ENCODE data around the gene KLHL13. TPM values are rescaled to one million over a fixed set of nuclear protein-coding genes. Genes with fewer than 3 reads are reported as not detected.

Gene KLHL13
- polyA plus RNA-seq, 1 experiment = 10.7 TPM

DNA sequence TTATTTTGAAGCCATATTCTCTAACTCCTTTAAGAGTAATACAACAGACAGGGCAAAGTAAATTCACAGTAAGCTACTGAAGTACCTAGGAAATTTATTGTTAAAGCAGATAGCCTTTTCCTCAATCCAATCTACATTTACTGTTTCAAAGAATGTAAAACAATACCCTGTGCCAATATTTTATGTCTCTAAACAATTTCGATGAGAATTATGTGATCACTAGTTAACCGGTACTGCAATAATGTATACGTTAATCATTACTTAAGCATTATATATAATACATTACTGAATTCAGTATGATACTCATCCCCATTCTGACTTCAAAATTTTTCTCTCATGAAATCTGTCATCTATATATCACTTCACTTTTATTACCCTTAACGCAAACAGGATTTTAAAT lies 28.5 kb downstream of the KLHL13 start:
- ChIA-PET POLR2A (no interaction called here), CTCF (no interaction called here)
- no peaks in the 10 kb centered on the region for H3K9me3 ChIP-seq (ENCODE audit: control insufficient read depth, insufficient read depth, low read length)
- no peak overlapping the region for H3K4me3 ChIP-seq (ENCODE audit: low read depth, low read length)
- no peaks in the 10 kb centered on the region for H3K27me3 ChIP-seq (ENCODE audit: control insufficient read depth, insufficient read depth, low read length)
- no peak for DNase-seq (ENCODE audit: low read depth, low spot score)
- TF ChIP-seq, protein P1, sequence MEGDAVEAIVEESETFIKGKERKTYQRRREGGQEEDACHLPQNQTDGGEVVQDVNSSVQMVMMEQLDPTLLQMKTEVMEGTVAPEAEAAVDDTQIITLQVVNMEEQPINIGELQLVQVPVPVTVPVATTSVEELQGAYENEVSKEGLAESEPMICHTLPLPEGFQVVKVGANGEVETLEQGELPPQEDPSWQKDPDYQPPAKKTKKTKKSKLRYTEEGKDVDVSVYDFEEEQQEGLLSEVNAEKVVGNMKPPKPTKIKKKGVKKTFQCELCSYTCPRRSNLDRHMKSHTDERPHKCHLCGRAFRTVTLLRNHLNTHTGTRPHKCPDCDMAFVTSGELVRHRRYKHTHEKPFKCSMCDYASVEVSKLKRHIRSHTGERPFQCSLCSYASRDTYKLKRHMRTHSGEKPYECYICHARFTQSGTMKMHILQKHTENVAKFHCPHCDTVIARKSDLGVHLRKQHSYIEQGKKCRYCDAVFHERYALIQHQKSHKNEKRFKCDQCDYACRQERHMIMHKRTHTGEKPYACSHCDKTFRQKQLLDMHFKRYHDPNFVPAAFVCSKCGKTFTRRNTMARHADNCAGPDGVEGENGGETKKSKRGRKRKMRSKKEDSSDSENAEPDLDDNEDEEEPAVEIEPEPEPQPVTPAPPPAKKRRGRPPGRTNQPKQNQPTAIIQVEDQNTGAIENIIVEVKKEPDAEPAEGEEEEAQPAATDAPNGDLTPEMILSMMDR (IDR thresholded peaks at IDR 0.05; ENCODE audit: low read depth, low read length) = no peak
- H3K27ac ChIP-seq (ENCODE audit: low read depth, low read length) = no peak overlapping the region

DNA sequence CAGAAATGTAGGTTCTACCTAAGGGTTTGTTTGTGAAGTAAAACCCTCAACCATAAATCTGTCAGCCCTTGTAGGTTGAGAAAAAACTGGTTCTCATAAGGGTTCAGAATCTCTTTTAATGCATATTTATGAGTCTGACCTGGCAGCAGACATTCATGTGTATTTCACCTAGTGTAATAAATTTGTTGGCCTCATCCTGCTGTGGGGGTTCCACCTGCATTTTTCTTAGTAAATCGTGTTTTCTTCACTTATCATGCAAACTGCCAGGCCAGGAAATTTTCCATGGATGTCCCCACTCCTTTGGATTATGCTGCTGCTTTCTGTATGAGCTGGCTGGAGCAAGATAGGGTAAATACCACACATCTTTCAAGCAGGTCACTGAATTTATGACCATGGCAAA lies 42.4 kb downstream of the KLHL13 start:
- ChIA-PET CTCF (interaction anchor here (0.5 kb wide), 1 partner anchor 10 kb away, joined by 3 read pairs; no protein-coding TSS in a partner anchor), POLR2A (no interaction called here)
- TF ChIP-seq, protein P1 (IDR thresholded peaks at IDR 0.05; ENCODE audit: low read depth, low read length) = no peak
- Histone ChIP-seq H3K9me3 (ENCODE audit: control insufficient read depth, insufficient read depth, low read length) (no peaks in the 10 kb centered on the region), H3K27me3 (ENCODE audit: control insufficient read depth, insufficient read depth, low read length) (no peaks in the 10 kb centered on the region), H3K4me3 (ENCODE audit: low read depth, low read length) (no peak overlapping the region), H3K27ac (ENCODE audit: low read depth, low read length) (no peak overlapping the region)
- DNase-seq (ENCODE audit: low read depth, low spot score) = no peak

- no peak overlapping the region for H3K27ac ChIP-seq (ENCODE audit: low read depth, low read length)
These were observed 49.6 kb downstream of the KLHL13 start for GRCh38 chrX:118066867-118067515.

DNA sequence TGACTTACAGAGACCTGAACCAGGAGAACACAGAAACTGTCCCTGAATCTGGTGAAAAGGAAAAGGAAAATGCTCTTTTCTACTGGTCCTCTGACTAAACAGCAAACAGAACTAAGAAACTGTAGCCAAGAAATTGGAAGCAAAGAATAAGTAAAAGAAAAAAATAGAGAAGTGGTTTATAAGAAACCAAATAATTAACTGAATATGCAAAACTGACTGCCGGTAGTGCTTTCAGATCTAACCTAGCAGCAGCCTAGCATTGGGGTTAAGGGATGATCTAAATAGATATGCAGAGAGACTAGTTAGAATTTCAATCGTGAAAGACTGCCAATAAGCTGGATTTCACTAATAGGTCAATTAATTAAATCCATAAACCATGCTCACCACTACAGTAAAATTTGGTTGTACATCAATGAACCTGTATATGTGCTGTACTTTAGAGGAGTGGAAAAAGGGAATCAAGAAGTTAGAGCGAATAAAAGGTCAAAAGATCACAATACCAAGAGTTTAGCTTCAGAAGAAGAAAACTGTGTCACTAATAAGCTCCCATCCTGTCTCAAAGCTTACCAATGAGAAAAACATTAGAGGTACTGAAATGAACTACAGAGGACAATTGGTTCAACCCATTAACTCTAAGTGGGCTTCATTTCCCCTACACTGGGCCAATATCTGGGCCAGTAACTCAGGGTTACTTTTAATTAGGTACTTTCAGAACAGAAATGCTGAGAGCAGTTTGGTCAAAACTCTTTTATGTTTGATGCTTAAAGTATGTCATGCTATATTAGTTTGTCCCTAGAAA lies 53.6 kb downstream of the KLHL13 start:
- ChIA-PET CTCF (no interaction called here), POLR2A (no interaction called here)
- no peak overlapping the region for H3K27ac ChIP-seq (ENCODE audit: low read depth, low read length)
- H3K9me3 ChIP-seq (ENCODE audit: control insufficient read depth, insufficient read depth, low read length) = no peaks in the 10 kb centered on the region
- no peak for DNase-seq (ENCODE audit: low read depth, low spot score)
- TF ChIP-seq, protein P1 (IDR thresholded peaks at IDR 0.05; ENCODE audit: low read depth, low read length) = no peak
- H3K4me3 ChIP-seq (ENCODE audit: low read depth, low read length) = no peak overlapping the region
- H3K27me3 ChIP-seq (ENCODE audit: control insufficient read depth, insufficient read depth, low read length) = no peaks in the 10 kb centered on the region

More at GRCh38 chrX:118066867-118067515, 49.6 kb downstream of the KLHL13 start:
- POLR2A ChIA-PET = no interaction called here
- Histone ChIP-seq H3K9me3 (ENCODE audit: control insufficient read depth, insufficient read depth, low read length) (no peaks in the 10 kb centered on the region), H3K27me3 (ENCODE audit: control insufficient read depth, insufficient read depth, low read length) (no peaks in the 10 kb centered on the region), H3K4me3 (ENCODE audit: low read depth, low read length) (no peak overlapping the region)
- no peak for DNase-seq (ENCODE audit: low read depth, low spot score)
- CTCF ChIA-PET = no interaction called here
- TF ChIP-seq, protein P1 (IDR thresholded peaks at IDR 0.05; ENCODE audit: low read depth, low read length) = no peak

Measured in AG04450 (cell line).